Natural killer cell (primary cell): Measurements from ENCODE around the gene DSTN. TPM values are rescaled to one million over a fixed set of nuclear protein-coding genes. Genes with fewer than 3 reads are reported as not detected.

ENCODE experiments used
- ATAC-seq, 3 donors: fragments of 150-1000 bp in 2 of 3; fragments of 200-7000 bp in 1 of 3; cut with Tn5 transposase; 1 replicate in 1 of 3; 2 replicates in 2 of 3; pipeline ENCODE4 v1.10.0; 2021; ENCODE audit warnings: mild to moderate bottlenecking in 2 of 3, moderate library complexity in 2 of 3
- DNase-seq, 2 donors: peaks; one replicate each; pipeline versions ENCODE4 v3.0.0 to v3.0.0-alpha.2; 2013 to 2021; ENCODE audit warnings: mixed read lengths in 1 of 2
- H3K27ac ChIP-seq: one replicate; pipeline ENCODE4 v1.5.1; 2013; ENCODE audit warnings: mild to moderate bottlenecking, low read length
- H3K27me3 ChIP-seq: one replicate; pipeline ENCODE4 v1.6.1; 2013; ENCODE audit warnings: low read length; ENCODE audit not compliant: control insufficient read depth, insufficient read depth
- H3K36me3 ChIP-seq: one replicate; pipeline ENCODE4 v1.6.1; 2013; ENCODE audit warnings: low read length; ENCODE audit not compliant: control insufficient read depth, insufficient read depth
- H3K4me1 ChIP-seq: one replicate; pipeline ENCODE4 v1.6.1; 2013; ENCODE audit warnings: low read length; ENCODE audit not compliant: control insufficient read depth, insufficient read depth
- H3K4me3 ChIP-seq: one replicate; pipeline ENCODE4 v1.5.1; 2013; ENCODE audit warnings: low read length
- H3K9me3 ChIP-seq: one replicate; pipeline ENCODE4 v1.6.1; 2013; ENCODE audit warnings: low read length; ENCODE audit not compliant: control insufficient read depth, insufficient read depth
- H3K27ac Mint-ChIP-seq, 2 donors: one replicate each; pipeline ENCODE4 v1.8.0; 2022; ENCODE audit warnings: mild to moderate bottlenecking in 2 of 2, mixed read lengths in 2 of 2, moderate library complexity in 1 of 2
- H3K27me3 Mint-ChIP-seq, 2 donors: one replicate each; pipeline ENCODE4 v1.8.0; 2022; ENCODE audit warnings: low read depth in 2 of 2, mixed read lengths in 2 of 2
- H3K36me3 Mint-ChIP-seq: one replicate; pipeline ENCODE4 v1.8.0; 2022; ENCODE audit warnings: mixed read lengths
- H3K4me1 Mint-ChIP-seq, 2 donors: one replicate each; pipeline ENCODE4 v1.8.0; 2022; ENCODE audit warnings: mixed read lengths in 2 of 2
- H3K4me3 Mint-ChIP-seq: one replicate; pipeline ENCODE4 v1.8.0; 2022; ENCODE audit warnings: mild to moderate bottlenecking, moderate library complexity, mixed read lengths
- H3K9me3 Mint-ChIP-seq, 2 donors: one replicate each; pipeline ENCODE4 v1.8.0; 2022; ENCODE audit warnings: mixed read lengths in 2 of 2
- WGBS: methylation state at CpG from one replicate; pipeline ENCODE4 v1.1.7; 2013; ENCODE audit warnings: missing lambda C conversion rate; ENCODE audit not compliant: insufficient coverage; 5-methylcytosine and 5-hydroxymethylcytosine counted together
- intact Hi-C: fragments of 100-400 bp; cut with micrococcal nuclease; formaldehyde crosslinking; loops from one replicate; pipeline ENCODE4 v1.14.2; 2022
- total RNA-seq, 4 donors: library from RNA; stranded (reverse); fragments of 120-200 nt in 1 of 4; gene quantifications; one replicate each; pipeline versions ENCODE4 v1.2.3 to v1.2.4, GENCODE V29; 2013 to 2022
- TF ChIP-seq, protein P1 (sequence below): fragments of 200-600 bp; IDR thresholded peaks from one replicate; pipeline ENCODE4 v1.8.0; 2022; ENCODE audit warnings: antibody characterized with exemption

The DSTN gene
- total RNA-seq, 3 donors from 2014 or later (not counting 1 experiment from before 2014, with no cell fraction given), result 47.5 to 73.5 (median 70.0) TPM

DNA sequence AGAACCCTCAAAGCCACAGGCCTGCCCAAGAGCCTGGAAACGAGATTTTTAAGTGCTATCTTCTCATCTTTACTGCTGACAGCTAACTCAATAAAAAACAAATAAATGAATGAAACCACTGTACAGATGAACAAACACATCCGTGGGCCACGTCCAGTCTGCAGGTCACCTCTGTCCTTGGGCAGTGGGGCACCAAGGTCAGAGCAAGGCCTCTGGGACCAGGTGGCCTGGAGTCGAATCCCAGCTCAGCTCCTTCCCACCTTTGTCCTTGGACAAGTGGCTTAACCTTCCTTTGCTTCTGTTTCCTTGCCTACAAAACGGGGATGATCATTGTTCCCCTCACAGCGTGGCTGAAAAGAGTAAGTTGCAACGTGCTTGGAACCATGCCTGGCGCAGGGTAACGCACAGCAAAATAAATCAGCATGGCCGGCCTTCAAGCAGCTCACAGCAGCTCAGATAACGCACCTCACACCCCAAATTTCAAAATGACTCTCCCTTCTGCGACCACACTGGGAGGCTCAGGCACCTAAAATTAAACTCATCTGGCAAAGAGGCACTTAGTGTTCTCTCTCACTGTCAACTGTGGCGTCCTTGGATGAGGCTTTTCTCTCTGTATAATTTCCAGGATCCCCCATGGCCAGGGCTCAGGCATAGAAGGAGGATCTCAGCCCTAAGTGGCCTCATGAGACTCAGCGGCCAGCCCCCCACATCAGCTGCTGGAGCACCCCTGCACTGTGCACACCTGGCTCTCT is 76.5 kb downstream of the DSTN start:
- no peak overlapping the region for H3K4me3 ChIP-seq
- no peak overlapping the region for H3K27ac ChIP-seq
- intact Hi-C loops, result no loop called here

DNA sequence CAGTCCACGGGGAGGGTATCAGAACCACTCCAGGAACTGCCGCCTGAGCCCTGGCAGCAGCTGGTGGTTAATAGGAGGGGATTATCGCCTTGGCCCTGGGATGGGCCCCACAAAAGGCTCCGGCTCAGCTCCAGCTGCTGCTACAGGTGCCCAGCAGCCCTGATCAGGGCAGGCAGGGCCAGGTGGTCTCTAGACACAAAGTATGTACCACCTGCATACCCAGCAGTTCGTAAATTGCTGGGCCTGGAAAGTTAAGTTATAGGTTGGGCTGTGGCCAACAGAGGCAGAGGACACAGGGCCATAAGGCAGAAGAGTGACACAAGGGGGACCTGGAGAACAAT is 77.1 kb downstream of the DSTN start:
- Histone ChIP-seq H3K27me3 (no peaks in the 10 kb centered on the region), H3K4me1 (peaks cover 26% of the 10 kb centered on the region), H3K27ac (no peak overlapping the region), H3K36me3 (peaks cover 4% of the 10 kb centered on the region), H3K9me3 (no peaks in the 10 kb centered on the region), H3K4me3 (no peak overlapping the region)
- WGBS, result 61% methylated on average over 5 of the region's 5 CpGs
- Mint-ChIP-seq H3K27me3 (no peaks in the 10 kb centered on the region), H3K4me1 (peaks cover 25 to 45% of the 10 kb centered on the region in 2 donors), H3K27ac (peak overlapping the region in 1 of 2 donors; percentile 23), H3K9me3 (no peaks in the 10 kb centered on the region), H3K36me3 (no peaks in the 10 kb centered on the region), H3K4me3 (no peak overlapping the region)
- DNase-seq (no peak), ATAC-seq (no peak)
- intact Hi-C loops, result no loop called here
- TF ChIP-seq, protein P1, sequence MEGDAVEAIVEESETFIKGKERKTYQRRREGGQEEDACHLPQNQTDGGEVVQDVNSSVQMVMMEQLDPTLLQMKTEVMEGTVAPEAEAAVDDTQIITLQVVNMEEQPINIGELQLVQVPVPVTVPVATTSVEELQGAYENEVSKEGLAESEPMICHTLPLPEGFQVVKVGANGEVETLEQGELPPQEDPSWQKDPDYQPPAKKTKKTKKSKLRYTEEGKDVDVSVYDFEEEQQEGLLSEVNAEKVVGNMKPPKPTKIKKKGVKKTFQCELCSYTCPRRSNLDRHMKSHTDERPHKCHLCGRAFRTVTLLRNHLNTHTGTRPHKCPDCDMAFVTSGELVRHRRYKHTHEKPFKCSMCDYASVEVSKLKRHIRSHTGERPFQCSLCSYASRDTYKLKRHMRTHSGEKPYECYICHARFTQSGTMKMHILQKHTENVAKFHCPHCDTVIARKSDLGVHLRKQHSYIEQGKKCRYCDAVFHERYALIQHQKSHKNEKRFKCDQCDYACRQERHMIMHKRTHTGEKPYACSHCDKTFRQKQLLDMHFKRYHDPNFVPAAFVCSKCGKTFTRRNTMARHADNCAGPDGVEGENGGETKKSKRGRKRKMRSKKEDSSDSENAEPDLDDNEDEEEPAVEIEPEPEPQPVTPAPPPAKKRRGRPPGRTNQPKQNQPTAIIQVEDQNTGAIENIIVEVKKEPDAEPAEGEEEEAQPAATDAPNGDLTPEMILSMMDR, result no peak

More for the DNA sequence above, 76.5 kb downstream of the DSTN start:
- Mint-ChIP-seq H3K36me3 (no peaks in the 10 kb centered on the region), H3K4me1 (peaks cover 25 to 45% of the 10 kb centered on the region in 2 donors), H3K4me3 (no peak overlapping the region), H3K9me3 (no peaks in the 10 kb centered on the region), H3K27ac (peak overlapping the region in 1 of 2 donors; percentile 23), H3K27me3 (no peaks in the 10 kb centered on the region)
- DNase-seq, result no peak
- TF ChIP-seq, protein P1, result no peak
- WGBS, result 72% methylated on average over 14 of the region's 14 CpGs
- Histone ChIP-seq H3K4me1 (peaks cover 26% of the 10 kb centered on the region), H3K9me3 (no peaks in the 10 kb centered on the region), H3K36me3 (peaks cover 9% of the 10 kb centered on the region), H3K27me3 (no peaks in the 10 kb centered on the region)
- no peak for ATAC-seq

DNA sequence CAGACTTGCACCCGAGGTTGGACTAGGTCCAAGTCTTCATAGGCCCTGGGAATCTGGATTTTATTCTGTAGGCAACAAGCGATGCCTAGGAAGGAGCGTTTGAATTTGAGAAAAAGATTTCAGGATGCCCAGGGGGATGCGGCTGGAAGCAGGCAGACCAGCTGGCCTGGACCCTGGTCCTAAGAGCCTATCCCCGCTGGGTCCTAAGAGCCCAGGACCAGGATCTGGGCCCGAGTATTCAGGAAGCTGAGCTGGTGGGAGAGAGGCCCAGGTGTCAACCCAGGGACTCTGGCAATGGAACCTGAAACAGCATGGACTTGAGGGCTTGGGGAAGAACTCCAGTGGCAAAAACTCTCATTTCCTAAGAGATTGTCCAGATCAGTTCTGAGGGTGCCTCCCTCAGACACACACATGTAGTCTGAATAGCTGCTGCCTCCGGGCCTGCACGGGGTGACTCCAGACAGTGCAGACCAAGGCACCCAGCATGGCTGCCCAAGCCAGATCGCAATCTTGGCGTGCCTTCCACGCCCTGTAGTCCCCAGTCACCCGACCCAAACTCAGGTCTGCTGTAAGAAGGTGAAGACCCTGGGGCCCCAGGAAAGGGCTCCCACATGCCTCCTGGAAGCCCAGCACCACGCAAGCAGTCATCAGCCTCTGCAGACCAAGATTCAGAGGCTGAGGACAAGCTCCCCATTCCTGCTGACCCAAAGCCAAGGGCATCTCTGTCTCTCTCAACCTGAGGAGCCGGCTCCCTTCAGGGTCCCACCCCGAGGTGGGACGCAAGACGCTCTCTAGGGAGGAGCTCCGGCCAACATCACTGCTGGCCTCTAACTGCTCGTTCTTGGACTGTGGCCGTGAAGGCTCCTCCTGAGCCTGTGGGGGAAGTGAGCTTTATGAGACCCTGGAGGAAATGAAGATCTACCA is 77.8 kb downstream of the DSTN start:
- ATAC-seq, result no peak
- no peaks in the 10 kb centered on the region for H3K27me3 Mint-ChIP-seq
- H3K9me3 Mint-ChIP-seq, result no peaks in the 10 kb centered on the region
- 86% methylated on average over 20 of the region's 20 CpGs for WGBS
- H3K36me3 Mint-ChIP-seq, result no peaks in the 10 kb centered on the region
- H3K4me3 ChIP-seq, result no peak overlapping the region
- H3K4me3 Mint-ChIP-seq, result no peak overlapping the region
- TF ChIP-seq, protein P1, result no peak
- no peak for DNase-seq
- H3K4me1 Mint-ChIP-seq, result peaks cover 25 to 45% of the 10 kb centered on the region in 2 donors
- no peaks in the 10 kb centered on the region for H3K36me3 ChIP-seq
- peaks cover 26% of the 10 kb centered on the region for H3K4me1 ChIP-seq
- no peaks in the 10 kb centered on the region for H3K9me3 ChIP-seq
- no peaks in the 10 kb centered on the region for H3K27me3 ChIP-seq
- H3K27ac Mint-ChIP-seq, result peak overlapping the region; percentile 57 to 65
- peak overlapping the region; percentile 46 for H3K27ac ChIP-seq
- intact Hi-C loops, result no loop called here
